CD4-positive, alpha-beta memory T cell (primary cell): Measurements from ENCODE around the gene ARL15. TPM values are rescaled to one million over a fixed set of nuclear protein-coding genes. Genes with fewer than 3 reads are reported as not detected.

Experiments
- CTCF ChIA-PET: fragments of 350-600 bp; sonication (Branson Sonifier 250); formaldehyde crosslinking; loops from one replicate; lab custom pipeline; 2021; ENCODE audit warnings: inconsistent platforms; ENCODE audit not compliant: partially characterized antibody; lab: Charles Lee
- POLR2A ChIA-PET: fragments of 350-600 bp; sonication (Branson Sonifier 250); formaldehyde crosslinking; loops from one replicate; lab custom pipeline; 2021; ENCODE audit not compliant: partially characterized antibody; lab: Charles Lee
- DNase-seq, 5 donors: peaks; one replicate each; pipeline versions ENCODE4 v3.0.0 to v3.0.0-alpha.2; 2020 to 2022; ENCODE audit warnings: mixed read lengths in 1 of 5
- H3K27ac ChIP-seq: one replicate; pipeline ENCODE4 v1.7.0; 2013; ENCODE audit warnings: low read depth, low read length
- H3K27me3 ChIP-seq: 2 replicates; pipeline ENCODE4 v1.7.0; 2013; ENCODE audit warnings: mild to moderate bottlenecking, low read length, moderate library complexity; ENCODE audit not compliant: insufficient read depth
- H3K36me3 ChIP-seq: 2 replicates; pipeline ENCODE4 v1.7.0; 2013; ENCODE audit warnings: mild to moderate bottlenecking, low read length, moderate library complexity; ENCODE audit not compliant: insufficient read depth
- H3K4me1 ChIP-seq: 2 replicates; pipeline ENCODE4 v1.7.0; 2013; ENCODE audit warnings: mild to moderate bottlenecking, low read length, moderate library complexity; ENCODE audit not compliant: insufficient read depth
- H3K4me3 ChIP-seq, 2 donors: one replicate each; pipeline ENCODE4 v1.7.0; 2013; ENCODE audit warnings: low read length in 2 of 2, mild to moderate bottlenecking in 1 of 2
- H3K9me3 ChIP-seq, 2 donors: one replicate each; pipeline ENCODE4 v1.7.0; 2013; ENCODE audit warnings: low read length in 2 of 2, control low read depth in 1 of 2; ENCODE audit not compliant: control insufficient read depth in 1 of 2
- H3K27ac Mint-ChIP-seq, 7 donors: one replicate each; pipeline ENCODE4 v1.8.0; 2020 to 2021; ENCODE audit warnings: mixed read lengths in 7 of 7, mild to moderate bottlenecking in 6 of 7, inconsistent platforms in 3 of 7, moderate library complexity in 3 of 7
- H3K27me3 Mint-ChIP-seq, 2 donors: one replicate each; pipeline ENCODE4 v1.8.0; 2020 to 2021; ENCODE audit warnings: mixed read lengths in 2 of 2
- H3K36me3 Mint-ChIP-seq, 2 donors: one replicate each; pipeline ENCODE4 v1.8.0; 2020 to 2021; ENCODE audit warnings: mixed read lengths in 2 of 2, inconsistent platforms in 1 of 2, mild to moderate bottlenecking in 1 of 2
- H3K4me1 Mint-ChIP-seq, 4 donors: one replicate each; pipeline ENCODE4 v1.8.0; 2020 to 2021; ENCODE audit warnings: mixed read lengths in 4 of 4, mild to moderate bottlenecking in 1 of 4
- H3K4me3 Mint-ChIP-seq, 8 donors: one replicate each; pipeline ENCODE4 v1.8.0; 2020 to 2021; ENCODE audit warnings: mixed read lengths in 8 of 8, mild to moderate bottlenecking in 7 of 8, moderate library complexity in 6 of 8, inconsistent platforms in 3 of 8
- H3K9me3 Mint-ChIP-seq, 8 donors: one replicate each; pipeline ENCODE4 v1.8.0; 2020 to 2021; ENCODE audit warnings: mixed read lengths in 8 of 8, mild to moderate bottlenecking in 5 of 8, inconsistent platforms in 3 of 8, moderate library complexity in 1 of 8
- intact Hi-C: fragments of 100-400 bp; cut with micrococcal nuclease; formaldehyde crosslinking; loops from one replicate; pipeline ENCODE4 v1.15.1; 2023
- polyA plus RNA-seq, 2 donors: library from polyadenylated mRNA; unstranded; fragments of 300-500 nt; fragmentation: Illumina TruSeq; gene quantifications; one replicate each; pipeline ENCODE4 v1.2.3, GENCODE V29; 2021
- total RNA-seq, 2 experiments: library from RNA; stranded (reverse); gene quantifications; one replicate each; pipeline ENCODE4 v1.2.3, GENCODE V29; 2021

ARL15 gene
- total and polyA plus RNA-seq, 4 experiments from 2014 or later, result 14.0 to 29.8 (median 14.7) TPM

DNA sequence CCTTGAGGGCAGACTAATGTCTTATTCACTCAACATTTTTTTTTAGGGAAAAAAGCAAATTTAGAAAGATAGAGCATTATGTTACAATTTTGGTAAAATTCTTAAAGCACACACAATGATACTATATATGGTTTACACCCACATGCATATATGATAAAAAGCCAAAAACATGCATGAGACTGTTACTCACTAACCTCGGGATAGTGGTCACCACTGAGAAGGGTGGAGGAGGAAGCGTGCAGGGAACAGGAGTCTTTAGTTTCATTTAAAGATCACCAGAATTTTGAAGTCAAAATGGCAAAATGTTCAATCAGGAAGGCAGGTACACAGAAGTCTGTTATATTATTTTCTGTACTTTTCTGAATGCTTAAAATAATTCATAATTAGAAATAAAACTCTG, 9.2 kb downstream of the ARL15 start:
- H3K36me3 ChIP-seq, result no peaks in the 10 kb centered on the region
- Mint-ChIP-seq H3K4me3 (peak overlapping the region in 1 of 8 donors; percentile 27), H3K27me3 (no peaks in the 10 kb centered on the region), H3K4me1 (peaks cover 26 to 50% (median 36%) of the 10 kb centered on the region in 4 donors), H3K27ac (no peak overlapping the region), H3K36me3 (peaks cover 0 to 15% of the 10 kb centered on the region in 2 donors), H3K9me3 (no peaks in the 10 kb centered on the region)
- H3K9me3 ChIP-seq, result no peaks in the 10 kb centered on the region
- CTCF ChIA-PET, result interaction anchor here (0.9 kb wide), 1 partner anchor 11 kb away, joined by 4 read pairs; no protein-coding TSS in a partner anchor
- intact Hi-C loops, result no loop called here
- no peak overlapping the region for H3K4me3 ChIP-seq
- H3K27me3 ChIP-seq, result no peaks in the 10 kb centered on the region
- POLR2A ChIA-PET, result interaction anchor here (1.2 kb wide), 1 partner anchor 9 kb away, joined by 6 read pairs; the partner anchor contains the start of gene ARL15
- no peaks in the 10 kb centered on the region for H3K4me1 ChIP-seq
- DNase-seq, result no peak
- H3K27ac ChIP-seq, result no peak overlapping the region

DNA sequence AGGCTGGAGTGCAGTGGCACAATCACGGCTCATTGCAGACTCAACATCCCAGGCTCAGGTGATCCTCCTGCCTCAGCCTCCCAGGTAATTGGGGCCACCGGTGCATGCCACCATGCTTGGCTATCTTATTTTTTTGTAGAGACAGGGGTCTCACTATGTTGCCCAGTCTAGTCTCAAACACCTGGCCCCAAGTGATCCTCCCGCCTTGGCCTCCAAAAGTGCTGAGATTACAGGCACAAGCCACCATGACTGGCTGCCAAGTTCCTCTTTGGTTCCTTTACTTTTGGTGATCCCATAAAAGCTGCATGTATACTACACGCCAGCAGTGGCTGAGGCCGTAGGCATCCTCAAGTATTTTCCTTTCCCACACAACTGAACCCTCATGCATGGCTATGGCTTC, 11.4 kb downstream of the ARL15 start:
- Mint-ChIP-seq H3K36me3 (peaks cover 0 to 15% of the 10 kb centered on the region in 2 donors), H3K4me3 (no peak overlapping the region), H3K27ac (no peak overlapping the region), H3K27me3 (no peaks in the 10 kb centered on the region), H3K4me1 (peaks cover 34 to 64% (median 48%) of the 10 kb centered on the region in 4 donors), H3K9me3 (no peaks in the 10 kb centered on the region)
- ChIA-PET POLR2A (no interaction called here), CTCF (interaction anchor here (0.8 to 1.1 kb wide), 2 partner anchors 12 to 70 kb away, joined by 3 to 6 read pairs; partner anchors contain the start of gene ARL15)
- Histone ChIP-seq H3K4me1 (no peaks in the 10 kb centered on the region), H3K36me3 (no peaks in the 10 kb centered on the region), H3K9me3 (no peaks in the 10 kb centered on the region), H3K4me3 (no peak overlapping the region), H3K27ac (no peak overlapping the region), H3K27me3 (no peaks in the 10 kb centered on the region)
- intact Hi-C loops, result no loop called here
- no peak for DNase-seq

DNA sequence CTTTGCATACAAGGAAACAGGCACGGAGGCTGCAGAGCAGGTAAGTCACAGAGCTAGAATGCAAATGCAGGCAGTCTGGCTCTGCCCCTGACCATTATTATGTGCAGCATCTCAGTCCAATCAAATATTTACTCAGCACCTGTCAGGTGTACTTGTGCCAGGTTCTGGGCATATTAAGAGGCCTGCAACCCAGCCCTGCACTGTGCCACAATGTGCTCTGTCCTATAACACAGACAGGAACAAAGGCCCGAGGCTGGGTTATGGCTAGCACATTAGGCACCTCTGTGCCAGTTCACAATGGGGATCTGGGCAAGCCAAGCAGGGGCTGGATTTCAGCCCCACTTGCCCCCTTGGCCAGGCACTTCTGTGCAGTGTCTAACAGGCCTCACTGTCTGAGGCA, 14.0 kb downstream of the ARL15 start:
- intact Hi-C loops, result no loop called here
- no peak for DNase-seq
- ChIA-PET CTCF (no interaction called here), POLR2A (no interaction called here)
- Histone ChIP-seq H3K4me1 (no peaks in the 10 kb centered on the region), H3K9me3 (no peaks in the 10 kb centered on the region), H3K36me3 (no peaks in the 10 kb centered on the region), H3K27me3 (no peaks in the 10 kb centered on the region), H3K27ac (no peak overlapping the region), H3K4me3 (no peak overlapping the region)
- H3K36me3 Mint-ChIP-seq, result peaks cover 0 to 12% of the 10 kb centered on the region in 2 donors
- H3K27ac Mint-ChIP-seq, result peak overlapping the region in 1 of 7 donors; percentile 74
- peaks cover 32 to 60% (median 48%) of the 10 kb centered on the region in 4 donors for H3K4me1 Mint-ChIP-seq
- no peak overlapping the region for H3K4me3 Mint-ChIP-seq
- no peaks in the 10 kb centered on the region for H3K9me3 Mint-ChIP-seq
- no peaks in the 10 kb centered on the region for H3K27me3 Mint-ChIP-seq

DNA sequence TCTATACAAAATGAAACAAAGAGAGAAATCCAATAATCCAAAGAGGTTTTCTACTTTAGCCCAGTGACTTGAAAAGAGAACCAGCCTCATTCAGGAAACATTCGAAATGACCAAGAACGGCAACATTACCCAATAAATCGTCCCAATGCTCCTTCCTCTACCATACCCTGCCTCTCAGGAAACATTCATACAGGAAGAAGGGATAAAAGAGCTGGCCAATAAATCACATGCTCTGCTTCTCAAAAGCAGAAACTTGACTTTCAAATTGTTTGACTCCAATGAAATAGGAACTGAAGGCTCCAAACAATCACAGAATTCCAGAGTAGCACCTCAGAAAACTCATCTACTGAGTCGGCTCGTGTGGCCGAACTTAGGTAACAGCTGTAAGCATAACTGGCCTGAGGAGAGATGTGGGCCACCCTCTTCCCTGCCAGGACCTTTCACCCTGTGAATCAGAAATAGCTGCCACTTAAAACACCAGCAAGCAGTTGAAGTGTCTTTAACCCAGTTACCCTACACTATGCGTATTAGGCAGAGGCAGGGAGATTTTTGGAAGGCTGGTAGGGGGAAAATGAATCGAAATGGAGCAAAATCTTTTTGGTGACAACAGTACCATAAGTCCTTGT, 14.6 kb downstream of the ARL15 start:
- POLR2A ChIA-PET, result no interaction called here
- H3K4me1 ChIP-seq, result no peaks in the 10 kb centered on the region
- H3K4me1 Mint-ChIP-seq, result peaks cover 29 to 54% (median 43%) of the 10 kb centered on the region in 4 donors
- no peak overlapping the region for H3K4me3 ChIP-seq
- intact Hi-C loops, result no loop called here
- no peaks in the 10 kb centered on the region for H3K27me3 Mint-ChIP-seq
- H3K9me3 ChIP-seq, result no peaks in the 10 kb centered on the region
- DNase-seq, result no peak
- H3K27ac Mint-ChIP-seq, result peak overlapping the region in 1 of 7 donors; percentile 54
- H3K9me3 Mint-ChIP-seq, result peaks cover 0 to under 1% (median 0%) of the 10 kb centered on the region in 8 donors
- CTCF ChIA-PET, result no interaction called here
- H3K27ac ChIP-seq, result no peak overlapping the region
- no peaks in the 10 kb centered on the region for H3K36me3 ChIP-seq
- no peaks in the 10 kb centered on the region for H3K27me3 ChIP-seq
- peaks cover 0 to 9% of the 10 kb centered on the region in 2 donors for H3K36me3 Mint-ChIP-seq
- H3K4me3 Mint-ChIP-seq, result no peak overlapping the region

DNA sequence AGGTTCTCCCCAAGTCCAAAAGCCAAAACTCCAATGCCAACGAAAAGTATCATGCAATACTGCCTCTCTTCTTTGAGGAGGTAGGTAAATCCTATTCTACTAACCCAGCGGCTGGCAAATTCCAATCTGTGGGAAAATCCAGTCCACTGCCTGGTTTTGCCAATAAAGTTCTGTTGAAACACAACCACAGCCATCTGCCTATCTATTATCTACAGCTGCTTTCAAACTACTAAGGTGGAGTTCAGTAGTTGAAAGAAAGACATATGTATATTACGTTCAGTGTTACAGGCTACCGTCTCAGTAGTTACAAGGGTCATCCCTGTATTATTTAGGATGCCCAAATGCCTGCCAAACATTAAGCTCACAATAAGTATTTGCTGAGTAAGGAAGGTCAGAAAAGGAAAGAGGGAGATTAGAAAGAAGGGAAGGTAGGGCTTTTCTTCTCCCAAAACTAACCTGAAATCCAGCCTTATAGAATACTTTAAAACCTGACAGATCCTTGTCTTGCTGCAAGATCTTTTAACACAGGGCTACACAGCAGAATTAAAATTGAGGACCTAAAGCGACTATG, 16.2 kb downstream of the ARL15 start:
- H3K36me3 Mint-ChIP-seq, result peaks cover 0 to 5% of the 10 kb centered on the region in 2 donors
- no peaks in the 10 kb centered on the region for H3K9me3 ChIP-seq
- ChIA-PET CTCF (interaction anchor here (1.5 kb wide), 1 partner anchor 17 kb away, joined by 4 read pairs; no protein-coding TSS in a partner anchor), POLR2A (no interaction called here)
- no peak overlapping the region for H3K27ac ChIP-seq
- H3K27me3 Mint-ChIP-seq, result no peaks in the 10 kb centered on the region
- peak overlapping the region in 1 of 8 donors; percentile 3 for H3K4me3 Mint-ChIP-seq
- peaks cover 0 to 2% (median 0%) of the 10 kb centered on the region in 8 donors for H3K9me3 Mint-ChIP-seq
- no peak for DNase-seq
- H3K27ac Mint-ChIP-seq, result no peak overlapping the region
- peaks cover 27 to 46% (median 37%) of the 10 kb centered on the region in 4 donors for H3K4me1 Mint-ChIP-seq
- intact Hi-C loops, result no loop called here
- H3K27me3 ChIP-seq, result no peaks in the 10 kb centered on the region
- no peaks in the 10 kb centered on the region for H3K36me3 ChIP-seq
- H3K4me1 ChIP-seq, result no peaks in the 10 kb centered on the region
- H3K4me3 ChIP-seq, result no peak overlapping the region

DNA sequence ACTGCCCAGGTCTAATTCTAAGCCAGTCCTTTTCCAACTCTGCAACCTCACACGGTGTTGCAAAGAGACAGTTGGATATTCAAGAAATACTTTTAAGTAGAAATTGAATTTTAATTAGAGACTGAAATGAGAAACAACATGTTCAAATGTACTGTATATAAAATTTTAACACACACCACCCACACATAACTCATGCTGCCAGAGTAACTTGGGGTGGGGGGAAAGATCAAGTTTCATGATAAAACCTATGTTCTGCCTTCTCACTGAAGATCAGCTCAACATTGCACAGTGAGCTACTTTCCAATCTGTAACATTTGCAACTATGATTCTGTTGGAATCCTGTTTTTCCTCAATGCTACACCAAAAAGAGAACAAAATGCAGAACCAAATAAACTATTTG, 17.5 kb downstream of the ARL15 start:
- CTCF ChIA-PET, result no interaction called here
- no peaks in the 10 kb centered on the region for H3K27me3 ChIP-seq
- Mint-ChIP-seq H3K9me3 (peaks cover 0 to 10% (median 4%) of the 10 kb centered on the region in 8 donors), H3K27ac (no peak overlapping the region), H3K36me3 (peaks cover 2 to 5% of the 10 kb centered on the region in 2 donors), H3K4me3 (no peak overlapping the region), H3K4me1 (peaks cover 20 to 36% (median 28%) of the 10 kb centered on the region in 4 donors), H3K27me3 (no peaks in the 10 kb centered on the region)
- H3K27ac ChIP-seq, result no peak overlapping the region
- no peak for DNase-seq
- POLR2A ChIA-PET, result no interaction called here
- intact Hi-C loops, result no loop called here
- H3K4me1 ChIP-seq, result no peaks in the 10 kb centered on the region
- no peak overlapping the region for H3K4me3 ChIP-seq
- H3K36me3 ChIP-seq, result no peaks in the 10 kb centered on the region
- H3K9me3 ChIP-seq, result no peaks in the 10 kb centered on the region

DNA sequence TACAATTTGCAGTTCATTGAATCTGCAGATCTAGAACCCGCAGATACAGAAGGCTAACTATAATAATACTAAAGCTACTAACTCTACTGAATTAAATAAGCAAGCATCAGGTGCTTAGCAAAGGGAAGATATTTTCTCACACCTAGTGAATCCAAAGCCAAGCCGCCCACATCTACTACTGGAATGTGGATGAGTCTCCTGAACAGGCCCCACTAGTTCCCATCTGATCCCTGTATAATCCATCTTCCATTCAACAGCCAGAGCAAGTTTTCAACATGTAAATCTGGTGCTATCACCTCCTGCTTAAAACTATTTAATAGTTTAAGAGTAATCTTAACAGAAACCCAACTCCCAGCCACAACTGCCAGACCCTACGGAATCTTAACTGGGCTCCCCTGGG, 18.9 kb downstream of the ARL15 start:
- H3K36me3 Mint-ChIP-seq, result peaks cover 6 to 12% of the 10 kb centered on the region in 2 donors
- ChIA-PET POLR2A (no interaction called here), CTCF (no interaction called here)
- no peaks in the 10 kb centered on the region for H3K36me3 ChIP-seq
- H3K4me1 Mint-ChIP-seq, result peaks cover 19 to 45% (median 22%) of the 10 kb centered on the region in 4 donors
- H3K9me3 ChIP-seq, result no peaks in the 10 kb centered on the region
- H3K9me3 Mint-ChIP-seq, result peaks cover 0 to 17% (median 6%) of the 10 kb centered on the region in 8 donors
- DNase-seq, result no peak
- H3K4me3 Mint-ChIP-seq, result no peak overlapping the region
- H3K27me3 ChIP-seq, result no peaks in the 10 kb centered on the region
- no peaks in the 10 kb centered on the region for H3K27me3 Mint-ChIP-seq
- H3K4me3 ChIP-seq, result no peak overlapping the region
- H3K4me1 ChIP-seq, result no peaks in the 10 kb centered on the region
- H3K27ac Mint-ChIP-seq, result no peak overlapping the region
- intact Hi-C loops, result no loop called here
- no peak overlapping the region for H3K27ac ChIP-seq
